GM19372 (cell line): Measurements from ENCODE around the gene ZNF280B.
"Not testable (repeated sequence)": the region's sequence is repeated elsewhere in the genome, so short reads cannot be mapped to it uniquely, and the experiment has no call there.

ENCODE experiments used
- ATAC-seq: cut with Tn5 transposase; IDR thresholded peaks from one replicate; pipeline ENCODE4 v1.9.1; 2021; ENCODE audit warnings: mild to moderate bottlenecking, low read depth, moderate library complexity; ENCODE audit not compliant: unreplicated experiment

Gene ZNF280B

DNA sequence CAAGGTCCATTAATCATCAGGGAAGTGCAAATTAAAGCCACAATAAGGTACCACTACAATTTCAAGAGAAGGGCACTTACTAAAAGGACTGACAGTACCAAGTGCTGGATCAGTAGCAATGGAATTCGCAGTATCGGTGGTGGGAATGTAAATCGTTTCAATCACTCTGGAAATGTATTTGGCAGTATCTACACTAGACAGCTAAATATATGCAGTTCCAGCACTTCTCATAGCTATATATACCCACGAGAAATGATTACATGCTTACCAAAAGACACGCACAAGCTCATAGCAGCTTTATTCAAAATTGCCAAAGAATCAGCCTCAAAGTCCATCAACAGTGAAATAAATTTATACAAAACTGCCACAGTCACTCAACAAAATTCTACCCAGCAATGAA lies 4.4 kb upstream of the ZNF280B start:
- ATAC-seq: no peak

DNA sequence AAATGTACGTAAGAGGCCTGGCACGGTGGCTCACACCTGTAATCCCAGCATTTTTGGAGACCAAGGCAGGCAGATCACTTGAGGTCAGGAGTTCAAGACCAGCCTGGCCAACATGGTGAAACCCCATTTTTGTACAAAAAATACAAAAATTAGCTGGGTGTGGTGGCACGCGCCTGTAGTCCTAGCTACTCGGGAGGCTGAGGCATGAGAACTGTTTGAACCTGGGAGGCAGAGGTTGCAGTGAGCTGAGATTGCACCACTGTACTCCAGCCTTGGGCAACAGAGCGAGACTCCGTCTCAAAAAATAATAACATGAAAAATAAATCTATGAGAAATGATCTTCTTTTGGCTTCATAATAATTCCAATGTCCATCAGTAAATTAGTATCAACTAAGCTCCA lies 2.3 kb upstream of the ZNF280B start:
- ATAC-seq: not testable (repeated sequence)

DNA sequence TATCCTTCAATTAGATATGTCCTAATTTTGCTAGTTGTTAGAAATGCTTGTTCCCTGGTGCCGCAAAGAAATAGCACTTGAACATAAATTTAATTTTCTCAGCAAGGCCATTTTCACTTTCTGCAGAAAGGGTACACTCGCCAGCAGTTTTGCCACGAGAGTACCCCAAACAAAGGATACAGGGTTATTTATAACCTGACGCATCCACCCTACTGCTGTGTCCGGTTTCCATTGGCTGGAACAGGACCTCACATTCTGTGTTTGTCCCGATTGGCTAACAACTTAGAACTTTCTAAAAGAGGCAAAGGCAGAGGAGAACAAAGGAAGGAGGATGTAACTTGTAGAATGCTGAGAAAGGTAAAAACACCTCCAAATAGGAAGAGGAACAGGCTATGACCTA lies 1.4 kb upstream of the ZNF280B start:
- not testable (repeated sequence) for ATAC-seq

- no peak for ATAC-seq
Observed at GRCh38 chr22:22507743-22508273, 734 bp downstream of the ZNF280B start.

GRCh38 chr22:22506736-22507135 lies 1.8 kb downstream of the ZNF280B start:
- no peak for ATAC-seq

DNA sequence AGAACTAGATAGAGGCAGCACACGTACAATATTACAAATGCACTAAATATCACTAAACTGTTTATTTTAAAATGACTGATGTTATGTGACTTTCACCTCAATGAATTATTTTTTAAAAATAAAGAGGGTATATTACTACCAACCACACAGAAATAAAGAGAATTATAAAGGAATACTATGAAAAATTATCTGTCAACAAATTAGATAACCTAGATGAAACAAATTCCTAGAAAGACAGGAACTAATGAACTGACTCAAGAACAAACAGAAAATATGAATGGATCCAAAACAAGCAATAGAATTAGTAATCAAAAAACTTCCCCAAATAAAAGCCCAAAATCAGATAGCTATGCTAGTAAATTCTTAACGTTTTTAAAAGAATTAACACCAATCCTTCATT lies 10.3 kb downstream of the ZNF280B start:
- no peak for ATAC-seq

DNA sequence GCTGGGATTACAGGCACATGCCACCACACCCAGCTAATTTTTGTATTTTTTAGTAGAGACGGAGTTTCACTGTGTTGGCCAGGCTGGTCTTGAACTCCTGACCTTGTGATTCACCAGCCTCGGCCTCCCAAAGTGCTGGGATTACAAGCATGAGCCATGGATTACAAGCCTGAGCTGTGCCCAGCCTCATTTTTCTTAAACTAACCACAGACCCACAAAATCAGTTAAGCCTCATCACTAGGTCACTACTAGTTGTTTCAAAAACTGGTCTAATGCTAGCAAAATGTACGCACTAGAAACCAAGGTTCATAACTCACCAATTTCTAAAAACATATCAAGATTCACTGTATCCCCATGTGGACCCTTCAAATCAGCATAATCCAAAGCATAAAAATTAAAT lies 17.0 kb downstream of the ZNF280B start:
- not testable (repeated sequence) for ATAC-seq

- ATAC-seq: no peak
Observed at GRCh38 chr22:22488736-22489135, 19.8 kb downstream of the ZNF280B start.

GRCh38 chr22:22487869-22488597 lies 20.5 kb downstream of the ZNF280B start:
- no peak for ATAC-seq

- no peak for ATAC-seq
Observed at GRCh38 chr22:22487059-22487458, 21.5 kb downstream of the ZNF280B start.

DNA sequence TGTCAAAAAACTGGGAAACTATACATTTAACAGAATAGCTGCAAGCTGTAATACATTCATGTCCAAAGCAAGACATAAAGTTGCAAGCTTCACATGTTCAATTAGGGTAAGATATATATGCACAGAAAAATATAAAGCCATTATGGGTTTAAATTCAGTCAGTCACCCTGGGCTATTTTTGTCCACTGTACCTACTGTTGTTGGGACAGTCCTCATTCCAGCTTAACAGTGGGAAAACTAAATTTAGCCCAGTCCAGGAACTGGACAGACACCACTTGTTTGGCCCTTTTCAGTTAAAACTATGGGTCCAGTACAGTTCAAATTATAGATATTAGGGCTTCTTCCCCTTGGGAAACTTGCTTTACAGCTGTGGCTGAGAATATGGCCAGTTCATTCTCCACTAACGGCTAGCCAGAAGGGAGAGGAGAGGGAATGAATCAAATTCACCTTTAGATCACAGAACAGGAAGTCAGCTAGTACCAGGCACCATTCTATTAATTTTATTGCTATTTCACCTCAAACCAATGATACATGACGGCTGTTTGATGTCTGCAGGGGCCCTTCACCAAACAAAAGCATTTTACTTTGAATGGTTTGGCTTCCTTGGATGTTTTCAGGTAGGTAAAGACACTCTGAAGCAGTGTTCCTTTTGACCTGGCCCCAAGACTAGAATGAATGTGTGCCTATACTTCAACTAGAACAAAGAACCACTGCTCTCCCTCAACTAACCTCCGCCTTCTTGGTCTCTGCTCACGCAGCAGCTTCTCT lies 22.2 kb downstream of the ZNF280B start:
- no peak for ATAC-seq

DNA sequence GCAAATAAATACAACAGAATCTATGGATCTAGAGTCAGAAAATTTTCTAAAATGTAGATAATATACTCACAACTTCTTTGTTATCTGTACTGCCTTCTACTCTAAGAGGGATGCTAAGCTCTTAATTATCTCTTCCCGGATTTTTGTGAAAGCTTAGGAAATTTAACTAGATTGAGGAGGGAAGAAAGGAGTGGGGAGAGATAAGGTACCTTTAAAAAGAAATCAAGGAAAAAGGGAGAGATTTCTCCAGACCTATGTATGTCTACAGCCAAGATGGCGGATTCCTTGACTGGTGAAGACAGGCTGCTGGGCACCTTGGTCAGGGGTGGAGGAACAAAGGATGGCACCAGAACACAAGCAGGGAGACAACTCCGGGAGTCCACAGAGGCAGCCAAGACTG lies 23.0 kb downstream of the ZNF280B start:
- ATAC-seq: no peak

GRCh38 chr22:22484023-22484422 lies 24.5 kb downstream of the ZNF280B start:
- no peak for ATAC-seq

GRCh38 chr22:22480940-22481339 lies 27.6 kb downstream of the ZNF280B start:
- ATAC-seq: no peak

- ATAC-seq: no peak
Observed at GRCh38 chr22:22479999-22480532, 28.5 kb downstream of the ZNF280B start.

DNA sequence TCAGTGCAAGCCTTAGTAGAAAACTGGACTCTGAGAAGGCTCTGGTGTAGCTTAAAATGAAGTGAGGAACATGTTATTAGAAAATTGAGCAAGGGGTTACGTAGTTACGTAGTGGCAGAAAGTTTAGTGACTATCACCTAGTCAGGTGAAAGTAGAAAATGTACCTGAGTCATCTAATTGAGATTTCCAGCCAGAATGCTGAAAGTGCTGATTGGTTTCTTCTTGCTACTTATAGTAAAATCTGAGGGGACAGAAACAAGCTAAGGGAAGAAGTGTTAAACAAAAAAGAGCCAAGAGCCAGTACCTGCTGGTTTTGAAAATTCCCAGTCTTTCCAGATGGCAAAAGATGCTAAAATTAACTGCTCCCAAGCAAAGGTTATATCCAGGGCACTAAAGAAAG lies 29.4 kb downstream of the ZNF280B start:
- ATAC-seq: no peak

DNA sequence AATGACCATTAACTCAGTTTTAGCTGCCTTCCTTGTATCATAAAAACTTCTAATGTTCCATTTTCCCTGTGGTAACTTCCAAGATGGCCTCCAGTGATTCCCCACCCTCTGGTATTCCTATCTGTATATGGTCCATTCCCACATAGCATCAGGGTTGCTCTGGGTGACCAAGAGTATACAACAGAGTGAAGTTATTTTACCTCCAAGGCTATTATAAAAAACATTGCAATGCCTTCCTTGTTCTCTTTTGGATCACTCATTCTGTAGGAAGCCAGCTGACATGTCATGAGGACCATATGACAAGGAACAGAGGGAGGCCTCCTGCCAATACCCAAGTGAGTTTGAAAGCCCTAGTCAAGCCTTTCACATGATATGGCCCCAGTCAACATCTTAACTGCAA lies 30.1 kb downstream of the ZNF280B start:
- ATAC-seq: no peak

DNA sequence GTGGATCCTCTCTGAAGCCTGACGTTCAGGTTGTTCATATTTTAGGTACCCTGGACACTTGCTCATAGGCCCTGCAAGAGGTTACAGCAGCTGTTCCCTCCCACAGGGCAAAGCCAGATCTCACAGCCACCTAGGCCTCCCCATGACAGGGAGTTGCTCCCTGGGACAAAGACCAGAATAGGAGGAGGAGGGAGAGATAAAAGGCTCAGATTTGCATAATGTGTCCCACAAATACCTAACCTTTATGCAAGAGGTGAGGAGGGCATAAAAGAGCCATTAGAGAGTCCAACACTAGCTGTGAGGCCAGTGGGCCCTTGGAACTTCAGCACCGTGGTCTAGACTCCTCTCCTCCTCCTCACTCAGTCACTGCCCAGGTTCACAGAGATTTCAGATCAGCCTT lies 33.8 kb downstream of the ZNF280B start:
- ATAC-seq: no peak

DNA sequence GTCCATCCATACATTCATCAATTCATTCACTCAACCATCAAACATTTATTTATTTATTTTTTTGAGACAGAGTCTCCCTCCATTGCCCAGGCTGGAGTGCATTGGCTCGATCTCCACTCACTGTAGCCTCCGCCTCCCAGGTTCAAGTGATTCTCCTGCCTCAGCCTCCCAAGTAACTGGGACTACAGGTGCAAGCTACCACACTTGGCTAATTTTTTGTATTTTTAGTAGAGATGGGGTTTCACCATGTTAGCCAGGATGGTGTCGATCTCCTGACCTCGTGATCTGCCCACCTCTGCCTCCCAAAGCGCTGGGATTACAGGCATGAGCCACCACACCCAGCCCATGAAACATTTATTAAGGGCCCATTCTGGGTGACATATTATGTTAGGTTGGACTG lies 37.4 kb downstream of the ZNF280B start:
- not testable (repeated sequence) for ATAC-seq

GRCh38 chr22:22469527-22469926 lies 39.0 kb downstream of the ZNF280B start:
- ATAC-seq: no peak

DNA sequence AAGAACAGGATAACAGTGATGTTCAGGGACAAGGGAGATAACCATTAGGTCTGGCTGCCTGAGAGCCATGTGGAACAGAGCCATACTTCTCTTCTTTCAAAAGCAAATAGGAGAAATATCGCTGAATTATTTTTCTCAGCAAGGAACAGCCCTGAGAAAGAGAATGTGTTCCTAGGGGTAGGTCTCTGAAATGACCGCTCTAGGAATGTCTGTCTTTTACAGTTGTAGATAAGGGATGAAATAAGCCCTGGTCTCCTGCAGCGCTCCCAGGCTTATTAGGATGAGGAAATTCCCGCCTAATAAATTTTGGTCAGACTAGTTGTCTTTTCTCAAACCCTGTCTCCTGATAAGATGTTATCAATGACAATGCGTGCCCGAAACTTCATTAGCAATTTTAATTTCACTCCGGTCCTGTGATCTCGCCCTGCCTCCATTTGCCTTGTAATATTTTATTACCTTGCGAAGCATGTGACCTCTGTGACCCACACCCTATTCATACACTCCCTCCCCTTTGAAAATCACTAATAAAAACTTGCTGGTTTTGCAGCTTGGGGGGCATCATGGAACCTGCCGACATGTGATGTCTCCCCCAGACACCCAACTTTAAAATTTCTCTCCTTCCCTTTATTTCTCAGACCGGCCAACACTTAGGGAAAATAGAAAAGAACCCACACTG lies 39.6 kb downstream of the ZNF280B start:
- not testable (repeated sequence) for ATAC-seq
